B cell (primary cell): ENCODE data around the gene VIPAS39.

Source experiments
- CTCF ChIP-seq: fragments of 200-600 bp; IDR thresholded peaks from one replicate; pipeline ENCODE4 v1.8.0; 2022; ENCODE audit warnings: antibody characterized with exemption, mild to moderate bottlenecking
- EZH2 ChIP-seq: IDR thresholded peaks from 2 replicates; pipeline ENCODE4 v1.6.1; 2012; ENCODE audit warnings: borderline replicate concordance, low read depth, mild to moderate bottlenecking, moderate library complexity, low read length; ENCODE audit not compliant: insufficient read depth, poor library complexity, severe bottlenecking

GRCh38 chr14:77469539-77469938 lies 12.1 kb upstream of the VIPAS39 start:
- TF ChIP-seq CTCF (no peak), EZH2 (no peak)
